OCI-M1 (cell line): ENCODE results near the gene SLC30A2.
A peak's percentile ranks its signal among the peaks of the same experiment; 100 is the strongest.

ENCODE experiments used
- DNase-seq: peaks from one replicate; lab custom pipeline; 2025; lab: John Stamatoyannopoulos, UW

Gene SLC30A2

GRCh38 chr1:25996966-25997827 is 48.7 kb downstream of the SLC30A2 start:
- DNase-seq, result peak; percentile 88

- no peak for DNase-seq
Measured at GRCh38 chr1:25994402-25995150, 51.3 kb downstream of the SLC30A2 start.

- DNase-seq, result peak; percentile 67
Measured at GRCh38 chr1:25993197-25993951, 52.5 kb downstream of the SLC30A2 start.

GRCh38 chr1:25992689-25993171 is 53.2 kb downstream of the SLC30A2 start:
- no peak for DNase-seq

GRCh38 chr1:25991937-25992688 is 53.8 kb downstream of the SLC30A2 start:
- no peak for DNase-seq

GRCh38 chr1:25990702-25991395 is 55.1 kb downstream of the SLC30A2 start:
- no peak for DNase-seq

GRCh38 chr1:25990251-25990650 is 55.7 kb downstream of the SLC30A2 start:
- DNase-seq, result no peak

- DNase-seq, result no peak
Measured at GRCh38 chr1:25989440-25990234, 56.3 kb downstream of the SLC30A2 start.

GRCh38 chr1:25987951-25988350 is 58.0 kb downstream of the SLC30A2 start:
- no peak for DNase-seq
